Measurements from ENCODE around the gene SND1.
"Not testable (repeated sequence)": the region's sequence is repeated elsewhere in the genome, so short reads cannot be mapped to it uniquely, and the experiment has no call there.

The SND1 gene

DNA sequence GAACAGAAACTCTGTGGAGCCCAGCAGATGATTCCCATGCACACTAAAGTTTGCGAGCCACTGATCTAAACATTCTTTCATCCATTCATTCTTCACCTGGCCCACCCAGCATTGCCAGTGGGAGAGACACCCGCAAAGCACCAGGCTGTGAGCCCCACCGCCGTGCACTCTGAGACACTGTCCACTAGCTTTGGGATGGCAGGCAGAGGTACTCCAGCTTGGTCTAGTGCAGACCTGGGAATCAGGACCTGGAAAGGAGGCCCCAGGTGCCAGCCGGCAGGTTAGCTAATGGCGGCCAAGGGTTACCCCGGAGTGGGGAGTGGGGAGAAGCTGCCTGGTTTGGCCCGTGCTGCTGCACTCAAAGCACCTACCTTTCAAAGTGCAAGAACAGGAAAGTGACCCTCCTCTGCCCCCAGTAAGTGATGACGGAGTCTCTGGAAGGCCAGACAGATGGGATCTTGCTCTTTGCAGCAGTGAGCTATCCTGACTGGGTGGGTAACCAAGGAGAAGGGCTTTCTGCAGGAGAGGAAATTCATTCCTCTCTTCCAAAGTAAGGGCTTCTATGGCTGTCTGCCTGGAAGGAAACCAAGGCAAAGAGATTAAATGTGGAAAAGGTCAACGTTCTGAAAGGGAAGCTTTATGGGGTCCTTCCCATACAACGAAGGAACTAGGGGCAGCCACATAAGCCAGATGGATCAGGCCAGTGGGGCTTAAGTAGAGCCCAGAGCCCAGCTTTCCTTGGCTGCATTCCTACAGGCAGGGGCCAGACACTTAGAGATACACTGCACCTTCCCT is 453.4 kb downstream of the SND1 start:
- no peak for DNase-seq (ENCODE audit: extremely low spot score)
- ChIA-PET CTCF (interaction anchor here (1.7 to 3.9 kb wide), 3 partner anchors 10 to 104 kb away, joined by 4 to 22 read pairs (median 5); no protein-coding TSS in a partner anchor), POLR2A (no interaction called here)
- TF ChIP-seq, protein P1, sequence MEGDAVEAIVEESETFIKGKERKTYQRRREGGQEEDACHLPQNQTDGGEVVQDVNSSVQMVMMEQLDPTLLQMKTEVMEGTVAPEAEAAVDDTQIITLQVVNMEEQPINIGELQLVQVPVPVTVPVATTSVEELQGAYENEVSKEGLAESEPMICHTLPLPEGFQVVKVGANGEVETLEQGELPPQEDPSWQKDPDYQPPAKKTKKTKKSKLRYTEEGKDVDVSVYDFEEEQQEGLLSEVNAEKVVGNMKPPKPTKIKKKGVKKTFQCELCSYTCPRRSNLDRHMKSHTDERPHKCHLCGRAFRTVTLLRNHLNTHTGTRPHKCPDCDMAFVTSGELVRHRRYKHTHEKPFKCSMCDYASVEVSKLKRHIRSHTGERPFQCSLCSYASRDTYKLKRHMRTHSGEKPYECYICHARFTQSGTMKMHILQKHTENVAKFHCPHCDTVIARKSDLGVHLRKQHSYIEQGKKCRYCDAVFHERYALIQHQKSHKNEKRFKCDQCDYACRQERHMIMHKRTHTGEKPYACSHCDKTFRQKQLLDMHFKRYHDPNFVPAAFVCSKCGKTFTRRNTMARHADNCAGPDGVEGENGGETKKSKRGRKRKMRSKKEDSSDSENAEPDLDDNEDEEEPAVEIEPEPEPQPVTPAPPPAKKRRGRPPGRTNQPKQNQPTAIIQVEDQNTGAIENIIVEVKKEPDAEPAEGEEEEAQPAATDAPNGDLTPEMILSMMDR (IDR thresholded peaks at IDR 0.05; ENCODE audit: control extremely low read depth, extremely low read depth, low read depth, missing control alignments), result no peak

DNA sequence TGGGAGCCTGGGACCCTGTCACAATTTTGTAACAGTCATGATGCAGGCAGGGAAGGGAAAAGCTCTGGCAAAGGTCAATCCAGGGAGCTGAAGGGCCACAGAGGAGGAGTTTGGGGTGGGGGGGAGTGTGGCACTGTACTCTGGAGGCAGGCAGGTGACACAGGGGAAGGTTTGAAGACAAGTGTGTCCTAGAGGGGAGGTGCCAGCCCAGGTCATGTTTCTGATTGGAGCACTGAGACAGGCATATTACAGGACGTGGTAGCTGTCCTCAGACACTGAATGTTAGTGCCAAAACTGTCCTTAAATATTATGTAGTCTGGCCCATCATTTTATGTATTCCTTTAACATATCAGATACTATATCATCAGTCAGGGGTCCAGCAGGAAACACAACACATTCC is 454.8 kb downstream of the SND1 start:
- CTCF ChIA-PET, result interaction anchor here (1.0 to 3.9 kb wide), 2 partner anchors 29 to 103 kb away, joined by 3 to 22 read pairs; no protein-coding TSS in a partner anchor
- POLR2A ChIA-PET, result interaction anchor here (0.6 to 1.2 kb wide), 2 partner anchors 29 to 383 kb away, joined by 3 read pairs; no protein-coding TSS in a partner anchor
- DNase-seq (ENCODE audit: extremely low spot score), result no peak
- TF ChIP-seq, protein P1 (IDR thresholded peaks at IDR 0.05; ENCODE audit: control extremely low read depth, extremely low read depth, low read depth, missing control alignments), result no peak

DNA sequence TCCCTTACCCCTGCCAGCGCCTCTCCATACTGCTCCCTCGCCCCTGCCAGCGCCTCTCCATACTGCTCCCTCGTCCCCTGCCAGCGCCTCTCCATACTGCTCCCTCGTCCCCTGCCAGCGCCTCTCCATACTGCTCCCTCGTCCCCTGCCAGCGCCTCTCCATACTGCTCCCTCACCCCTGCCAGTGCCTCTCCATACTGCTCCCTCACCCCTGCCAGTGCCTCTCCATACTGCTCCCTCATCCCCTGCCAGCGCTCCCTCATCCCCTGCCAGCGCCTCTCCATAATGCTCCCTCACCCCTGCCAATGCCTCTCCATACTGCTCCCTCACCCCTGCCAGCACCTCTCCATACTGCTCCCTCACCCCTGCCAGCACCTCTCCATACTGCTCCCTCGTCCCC is 455.5 kb downstream of the SND1 start:
- CTCF ChIA-PET, result interaction anchor here (1.0 to 3.9 kb wide), 2 partner anchors 28 to 102 kb away, joined by 3 to 22 read pairs; no protein-coding TSS in a partner anchor
- POLR2A ChIA-PET, result interaction anchor here (1.2 kb wide), 1 partner anchor 28 kb away, joined by 3 read pairs; no protein-coding TSS in a partner anchor
- not testable (repeated sequence) for DNase-seq (ENCODE audit: extremely low spot score)

DNA sequence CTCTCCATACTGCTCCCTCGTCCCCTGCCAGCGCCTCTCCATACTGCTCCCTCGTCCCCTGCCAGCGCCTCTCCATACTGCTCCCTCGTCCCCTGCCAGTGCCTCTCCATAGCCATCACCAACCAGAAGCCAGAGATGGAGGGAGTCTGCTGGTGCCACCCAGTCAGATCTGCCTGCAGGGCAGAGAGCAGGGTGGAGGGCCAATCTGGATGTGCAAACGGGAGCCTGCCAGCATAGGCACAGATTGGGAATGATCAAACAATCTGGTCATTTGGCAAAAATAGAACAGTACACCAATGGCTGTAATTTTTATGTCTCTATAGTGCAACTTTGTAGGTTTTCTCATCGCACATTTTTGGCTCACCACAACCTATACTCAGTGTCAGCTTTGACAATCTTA is 456.1 kb downstream of the SND1 start:
- TF ChIP-seq, protein P1 (IDR thresholded peaks at IDR 0.05; ENCODE audit: control extremely low read depth, extremely low read depth, low read depth, missing control alignments), result no peak
- ChIA-PET POLR2A (no interaction called here), CTCF (interaction anchor here (1.3 to 3.7 kb wide), 2 partner anchors 10 to 27 kb away, joined by 3 to 21 read pairs; no protein-coding TSS in a partner anchor)
- no peak for DNase-seq (ENCODE audit: extremely low spot score)

DNA sequence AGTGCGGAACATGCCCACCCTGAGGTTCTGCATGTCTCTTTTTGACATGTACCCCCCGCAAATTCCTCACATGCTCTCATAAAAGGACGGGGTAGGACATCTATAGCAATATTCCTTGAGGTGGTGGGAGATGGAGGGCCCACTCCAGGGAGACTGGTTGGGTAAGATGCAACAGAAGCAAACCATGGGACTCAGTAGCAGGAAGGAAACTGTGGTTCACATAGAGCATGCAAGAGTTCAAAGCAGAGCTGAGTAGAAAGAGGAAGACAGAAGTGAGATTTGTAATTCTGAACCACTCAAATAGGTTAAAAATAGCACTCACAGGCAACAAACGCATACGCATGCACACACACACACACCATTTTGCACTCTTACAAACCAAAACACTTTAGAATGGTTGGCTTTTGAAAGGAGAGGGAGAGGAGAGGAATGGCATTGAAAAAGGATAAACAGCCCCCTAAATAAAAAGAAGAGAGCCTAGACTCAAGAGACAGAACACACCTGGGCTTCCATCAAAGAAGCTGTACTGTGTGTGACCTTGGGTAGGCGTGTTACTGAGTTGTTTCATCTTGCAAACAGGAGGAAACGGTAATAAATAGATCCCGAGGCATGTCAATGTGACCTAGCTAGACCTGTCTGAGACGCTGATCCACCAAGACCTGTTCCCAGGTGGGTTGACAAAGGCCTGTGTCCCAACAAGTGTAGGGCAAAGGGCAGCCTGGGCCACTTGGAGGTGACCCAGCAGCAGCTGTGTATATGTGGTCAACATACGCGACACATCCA is 456.8 kb downstream of the SND1 start:
- peak; percentile 83 for DNase-seq (ENCODE audit: extremely low spot score)
- CTCF ChIA-PET, result interaction anchor here (0.8 to 3.7 kb wide), 7 partner anchors 9 to 238 kb away, joined by 3 to 21 read pairs (median 3); no protein-coding TSS in a partner anchor
- TF ChIP-seq, protein P1 (IDR thresholded peaks at IDR 0.05; ENCODE audit: control extremely low read depth, extremely low read depth, low read depth, missing control alignments), result no peak
- POLR2A ChIA-PET, result no interaction called here

DNA sequence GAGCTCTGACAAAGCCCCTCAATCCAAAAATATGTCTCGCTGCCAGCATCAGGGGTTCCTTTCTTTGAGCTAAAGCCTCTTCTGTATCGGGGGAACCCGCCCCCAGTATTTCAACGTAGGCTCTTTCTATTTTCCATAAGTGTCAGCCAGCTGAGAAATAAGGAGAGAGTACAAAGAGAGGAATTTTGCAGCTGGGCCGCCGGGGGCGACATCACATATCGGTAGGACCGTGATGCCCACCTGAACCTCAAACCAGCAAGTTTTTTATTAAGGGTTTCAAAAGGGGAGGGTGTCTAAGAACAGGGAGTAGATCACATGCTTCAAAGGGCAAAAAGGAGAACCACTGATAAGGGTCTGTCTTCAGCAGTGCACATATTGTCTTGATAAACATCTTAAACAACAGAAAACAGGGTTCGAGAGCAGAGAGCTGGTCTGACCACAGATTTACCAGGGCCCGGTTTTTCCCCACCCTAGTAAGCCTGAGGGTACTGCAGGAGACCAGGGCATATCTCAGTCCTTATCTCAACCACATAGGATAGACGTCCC is 457.5 kb downstream of the SND1 start:
- CTCF ChIA-PET, result interaction anchor here (0.8 to 3.7 kb wide), 7 partner anchors 8 to 238 kb away, joined by 3 to 21 read pairs (median 3); no protein-coding TSS in a partner anchor

More for the DNA sequence above, 457.5 kb downstream of the SND1 start:
- DNase-seq (ENCODE audit: extremely low spot score); POLR2A ChIA-PET: not testable (repeated sequence)
